Liver (tissue), 9 donors: ENCODE data around the gene TANGO6. TPM values are rescaled to one million over a fixed set of nuclear protein-coding genes. Genes with fewer than 3 reads are reported as not detected.
"Not testable (repeated sequence)": the region's sequence is repeated elsewhere in the genome, so short reads cannot be mapped to it uniquely, and the experiment has no call there.

ENCODE experiments used
- DNase-seq: peaks from one replicate; pipeline ENCODE4 v3.0.0-alpha.2; 2017; ENCODE audit warnings: low spot score
- H3K27ac ChIP-seq, 2 donors: one replicate each; pipeline ENCODE4 v1.7.0; 2013; ENCODE audit warnings: inconsistent platforms in 2 of 2, low read length in 2 of 2, control low read depth in 1 of 2, low read depth in 1 of 2, mild to moderate bottlenecking in 1 of 2
- H3K27me3 ChIP-seq, 4 donors: one replicate each; pipeline versions ENCODE4 v1.6.1 to v1.7.0; 2013; ENCODE audit warnings: low read length in 3 of 4, inconsistent platforms in 1 of 4, mild to moderate bottlenecking in 1 of 4, moderate library complexity in 1 of 4; ENCODE audit not compliant: control insufficient read depth in 4 of 4, insufficient read depth in 4 of 4
- H3K36me3 ChIP-seq, 4 donors: one replicate each; pipeline versions ENCODE4 v1.6.1 to v1.7.0; 2013; ENCODE audit warnings: low read length in 3 of 4, mild to moderate bottlenecking in 3 of 4, low read depth in 1 of 4, moderate library complexity in 1 of 4; ENCODE audit not compliant: control insufficient read depth in 4 of 4, insufficient read depth in 3 of 4
- H3K4me1 ChIP-seq, 4 donors: one replicate each; pipeline versions ENCODE4 v1.6.1 to v1.7.0; 2013; ENCODE audit warnings: low read length in 3 of 4, mild to moderate bottlenecking in 3 of 4, moderate library complexity in 1 of 4; ENCODE audit not compliant: control insufficient read depth in 4 of 4, insufficient read depth in 4 of 4
- H3K4me3 ChIP-seq, 3 donors: one replicate each; pipeline versions ENCODE4 v1.6.1 to v1.7.0; 2013; ENCODE audit warnings: low read length in 3 of 3, control low read depth in 1 of 3, low read depth in 1 of 3, mild to moderate bottlenecking in 1 of 3
- H3K9ac ChIP-seq, 2 donors: one replicate each; pipeline ENCODE4 v1.7.0; 2013; ENCODE audit warnings: low read length in 2 of 2, mild to moderate bottlenecking in 2 of 2, moderate library complexity in 2 of 2, control low read depth in 1 of 2, low read depth in 1 of 2
- H3K9me3 ChIP-seq, 4 donors: one replicate each; pipeline versions ENCODE4 v1.6.1 to v1.7.0; 2013; ENCODE audit warnings: low read length in 3 of 4; ENCODE audit not compliant: control insufficient read depth in 4 of 4
- EGR1 ChIP-seq, 2 donors: IDR thresholded peaks; 2 replicates each; pipeline ENCODE4 v1.6.1; 2016 to 2018; ENCODE audit warnings: antibody characterized with exemption in 2 of 2, low read depth in 2 of 2
- FOXA2 ChIP-seq: IDR thresholded peaks from 2 replicates; pipeline ENCODE4 v1.6.1; 2016; ENCODE audit warnings: antibody characterized with exemption
- GABPA ChIP-seq, 2 donors: IDR thresholded peaks in 1 of 2; conservative IDR thresholded peaks in 1 of 2; 2 replicates each; pipeline ENCODE4 v1.6.1; 2016; ENCODE audit warnings: antibody characterized with exemption in 2 of 2, mild to moderate bottlenecking in 1 of 2, moderate library complexity in 1 of 2
- NR2F2 ChIP-seq: IDR thresholded peaks from 2 replicates; pipeline ENCODE4 v1.6.1; 2016; ENCODE audit warnings: antibody characterized with exemption
- RAD21 ChIP-seq, 2 donors: IDR thresholded peaks; 2 replicates each; pipeline ENCODE4 v1.6.1; 2016; ENCODE audit warnings: antibody characterized with exemption in 2 of 2, mild to moderate bottlenecking in 2 of 2
- REST ChIP-seq: IDR thresholded peaks from 2 replicates; pipeline ENCODE4 v1.6.1; 2016; ENCODE audit warnings: antibody characterized with exemption, mild to moderate bottlenecking
- RXRA ChIP-seq, 2 donors: IDR thresholded peaks; 2 replicates each; pipeline ENCODE4 v1.6.1; 2017 to 2018; ENCODE audit warnings: antibody characterized with exemption in 2 of 2, mild to moderate bottlenecking in 1 of 2
- YY1 ChIP-seq: IDR thresholded peaks from 2 replicates; pipeline ENCODE4 v1.6.1; 2016; ENCODE audit warnings: antibody characterized with exemption, mild to moderate bottlenecking
- ZBTB33 ChIP-seq: IDR thresholded peaks from 2 replicates; pipeline ENCODE4 v1.6.1; 2016; ENCODE audit warnings: antibody characterized with exemption
- WGBS: extraction: QIAGEN DNeasy Blood & Tissue Kit; methylation state at CpG from one replicate; pipeline ENCODE4 v1.1.7; 2013; 5-methylcytosine and 5-hydroxymethylcytosine counted together
- polyA plus RNA-seq, 2 donors: library from polyadenylated mRNA; stranded (reverse) in 1 of 2; unstranded in 1 of 2; fragments of 200-250 nt in 1 of 2; fragments of >200 nt in 1 of 2; fragmentation: Nextera tagmentation in 1 of 2; extraction: Ambion mirVana in 1 of 2; gene quantifications; one replicate each; pipeline versions ENCODE4 v1.2.1 to v1.2.3, GENCODE V29; 2013 to 2015
- total RNA-seq, 2 donors: library from RNA; depleted of rRNA; stranded (reverse); fragments of >200 nt; gene quantifications; one replicate each; pipeline ENCODE4 v1.2.3, GENCODE V29; 2014
- donor health status: healthy.
- donor health status: healthy.
- donor health status: healthy.
- donor health status: healthy.
- donor health status: healthy.

Gene TANGO6
- total and polyA plus RNA-seq, 4 donors = 6.8 to 40.6 (median 10.5) TPM

GRCh38 chr16:68987734-68988457 lies 144.6 kb downstream of the TANGO6 start:
- no peak for DNase-seq
- WGBS = 94% methylated on average over 4 of the region's 4 CpGs
- no peak overlapping the region for H3K4me3 ChIP-seq
- no peak overlapping the region for H3K27ac ChIP-seq
- TF ChIP-seq YY1 = no peak
- H3K9me3 ChIP-seq = no peaks in the 10 kb centered on the region
- H3K9ac ChIP-seq = no peak overlapping the region
- H3K36me3 ChIP-seq = peaks cover 0 to 2% (median under 1%) of the 10 kb centered on the region in 4 donors
- no peaks in the 10 kb centered on the region for H3K27me3 ChIP-seq
- no peaks in the 10 kb centered on the region for H3K4me1 ChIP-seq

GRCh38 chr16:68990172-68990845 lies 147.0 kb downstream of the TANGO6 start:
- H3K27ac ChIP-seq, H3K4me1 ChIP-seq, H3K9me3 ChIP-seq, H3K36me3 ChIP-seq, DNase-seq, H3K27me3 ChIP-seq, H3K9ac ChIP-seq, H3K4me3 ChIP-seq: not testable (repeated sequence)
- 96% methylated on average over 7 of the region's 7 CpGs for WGBS

GRCh38 chr16:68991075-68991474 lies 147.7 kb downstream of the TANGO6 start:
- no peak overlapping the region for H3K4me3 ChIP-seq
- no peaks in the 10 kb centered on the region for H3K27me3 ChIP-seq
- no peak overlapping the region for H3K27ac ChIP-seq
- no peaks in the 10 kb centered on the region for H3K9me3 ChIP-seq
- no peak overlapping the region for H3K9ac ChIP-seq
- no peaks in the 10 kb centered on the region for H3K36me3 ChIP-seq
- TF ChIP-seq EGR1 (IDR thresholded peaks at IDR 0.05; ENCODE audit: low read depth in 2 of 2) (no peak), GABPA (IDR thresholded peaks at IDR 0.05 in 1 of 2, conservative IDR thresholded peaks at IDR 0.05 in 1 of 2) (no peak), RAD21 (IDR thresholded peaks at IDR 0.05) (no peak), RXRA (IDR thresholded peaks at IDR 0.05) (no peak), FOXA2 (no peak), NR2F2 (no peak), ZBTB33 (no peak)
- no peak for DNase-seq
- H3K4me1 ChIP-seq = peaks cover 5 to 9% (median 7%) of the 10 kb centered on the region in 4 donors

- Histone ChIP-seq H3K9me3 (no peaks in the 10 kb centered on the region), H3K4me3 (no peak overlapping the region), H3K36me3 (no peaks in the 10 kb centered on the region), H3K27me3 (no peaks in the 10 kb centered on the region), H3K4me1 (peaks cover 5 to 9% (median 7%) of the 10 kb centered on the region in 4 donors), H3K9ac (no peak overlapping the region), H3K27ac (no peak overlapping the region)
- TF ChIP-seq GABPA (IDR thresholded peaks at IDR 0.05 in 1 of 2, conservative IDR thresholded peaks at IDR 0.05 in 1 of 2) (no peak), REST (no peak)
- WGBS = 74% methylated on average over 5 of the region's 5 CpGs
- no peak for DNase-seq
These were observed 149.2 kb downstream of the TANGO6 start for GRCh38 chr16:68992521-68992920.
